Skeletal muscle satellite cell (primary cell): Measurements from ENCODE around the gene HACE1.
"Not testable (repeated sequence)": the region's sequence is repeated elsewhere in the genome, so short reads cannot be mapped to it uniquely, and the experiment has no call there.

Experiments
- H3K27me3 ChIP-seq: 2 replicates; pipeline ENCODE4 v1.7.0; 2013; ENCODE audit warnings: low read length; ENCODE audit not compliant: control insufficient read depth, insufficient read depth
- H3K36me3 ChIP-seq: 2 replicates; pipeline ENCODE4 v1.7.0; 2013; ENCODE audit warnings: mild to moderate bottlenecking, control low read depth, low read length; ENCODE audit not compliant: insufficient read depth
- H3K4me1 ChIP-seq: 2 replicates; pipeline ENCODE4 v1.7.0; 2013; ENCODE audit warnings: low read length; ENCODE audit not compliant: control insufficient read depth, insufficient read depth
- H3K4me2 ChIP-seq: 2 replicates; pipeline ENCODE4 v1.7.0; 2013; ENCODE audit warnings: mild to moderate bottlenecking, low read length
- H3K4me3 ChIP-seq: 2 replicates; pipeline ENCODE4 v1.7.0; 2013; ENCODE audit warnings: low read length
- H3K9ac ChIP-seq: 2 replicates; pipeline ENCODE4 v1.7.0; 2013; ENCODE audit warnings: mild to moderate bottlenecking, low read depth, low read length, moderate library complexity
- H3K9me3 ChIP-seq: replicated peaks from 2 replicates; pipeline ENCODE4 v1.7.0; 2013; ENCODE audit warnings: mild to moderate bottlenecking, control low read depth, low read length

HACE1 gene

DNA sequence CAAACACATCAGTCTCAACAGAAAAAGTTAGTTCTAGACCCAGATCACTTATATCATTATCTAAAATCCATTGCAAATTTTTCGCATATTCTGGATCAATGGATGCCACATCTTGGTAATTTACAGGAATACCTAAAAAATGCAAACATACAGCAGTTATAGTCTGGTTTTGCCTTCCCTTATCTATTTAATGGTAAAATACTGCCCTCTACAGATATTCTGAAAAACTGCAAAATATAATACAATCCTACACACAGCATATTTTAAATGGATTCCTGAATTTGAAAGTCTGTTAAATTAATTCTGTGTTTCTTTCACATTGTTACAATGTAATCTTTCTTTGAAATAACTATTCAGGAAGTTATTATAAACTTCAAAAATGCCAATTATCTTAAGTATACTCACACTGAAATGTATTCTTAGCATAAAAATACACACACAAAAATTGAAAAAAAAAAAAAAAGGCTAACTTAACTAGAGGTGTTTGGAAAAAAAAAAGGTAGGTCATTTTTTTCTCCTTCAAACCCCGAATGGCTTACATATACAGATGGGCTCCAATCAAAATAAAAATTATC is 88.4 kb downstream of the HACE1 start:
- Histone ChIP-seq H3K9ac (no peak overlapping the region), H3K4me3 (no peak overlapping the region), H3K36me3 (no peaks in the 10 kb centered on the region), H3K9me3 (no peaks in the 10 kb centered on the region), H3K4me2 (no peak overlapping the region), H3K4me1 (no peaks in the 10 kb centered on the region), H3K27me3 (no peaks in the 10 kb centered on the region)

GRCh38 chr6:104768906-104769305 is 90.8 kb downstream of the HACE1 start:
- Histone ChIP-seq H3K9me3 (no peaks in the 10 kb centered on the region), H3K36me3 (peaks cover 5% of the 10 kb centered on the region), H3K4me2 (no peak overlapping the region), H3K4me3 (no peak overlapping the region), H3K9ac (no peak overlapping the region), H3K4me1 (no peaks in the 10 kb centered on the region), H3K27me3 (no peaks in the 10 kb centered on the region)

- H3K4me1 ChIP-seq, result no peaks in the 10 kb centered on the region
- no peaks in the 10 kb centered on the region for H3K9me3 ChIP-seq
- no peak overlapping the region for H3K4me2 ChIP-seq
- H3K36me3 ChIP-seq, result peaks cover 5% of the 10 kb centered on the region
- no peaks in the 10 kb centered on the region for H3K27me3 ChIP-seq
- no peak overlapping the region for H3K4me3 ChIP-seq
- no peak overlapping the region for H3K9ac ChIP-seq
Measured at GRCh38 chr6:104766595-104766994, 93.1 kb downstream of the HACE1 start.

DNA sequence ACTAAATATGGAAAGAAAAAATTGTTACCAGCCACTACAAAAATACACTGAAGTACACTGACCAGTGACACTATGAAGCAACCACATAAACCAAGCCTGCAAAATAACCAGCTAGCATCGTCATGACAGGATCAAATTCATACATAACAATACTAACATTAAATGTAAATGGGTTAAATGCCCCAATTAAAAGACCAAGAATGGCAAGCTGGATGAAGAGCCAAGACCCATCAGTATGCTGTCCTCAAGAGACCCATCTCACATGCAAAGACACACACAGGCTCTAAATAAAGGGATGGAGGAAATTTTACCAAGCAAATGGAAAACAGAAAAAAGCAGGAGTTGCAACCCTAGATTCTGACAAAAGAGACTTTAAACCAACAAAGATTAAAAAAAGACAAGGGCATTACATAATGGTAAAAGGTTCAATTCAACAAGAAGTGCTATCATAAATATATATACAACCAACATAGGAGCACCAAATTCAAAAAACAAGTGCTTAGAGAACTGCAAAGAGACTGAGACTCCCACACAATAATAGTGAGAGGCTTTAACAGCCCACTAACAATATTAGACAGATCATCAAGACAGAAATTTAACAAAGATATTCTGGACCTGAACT is 104.8 kb downstream of the HACE1 start:
- Histone ChIP-seq H3K9ac (no peak overlapping the region), H3K36me3 (peaks cover 5% of the 10 kb centered on the region), H3K4me3 (no peak overlapping the region), H3K4me1 (no peaks in the 10 kb centered on the region), H3K27me3 (no peaks in the 10 kb centered on the region), H3K4me2 (no peak overlapping the region), H3K9me3 (no peaks in the 10 kb centered on the region)

GRCh38 chr6:104753251-104753650 is 106.5 kb downstream of the HACE1 start:
- H3K9me3 ChIP-seq, result no peaks in the 10 kb centered on the region
- no peak overlapping the region for H3K4me3 ChIP-seq
- H3K4me1 ChIP-seq, result no peaks in the 10 kb centered on the region
- H3K27me3 ChIP-seq, result no peaks in the 10 kb centered on the region
- peaks cover 5% of the 10 kb centered on the region for H3K36me3 ChIP-seq
- H3K4me2 ChIP-seq, result no peak overlapping the region
- no peak overlapping the region for H3K9ac ChIP-seq

GRCh38 chr6:104750449-104750848 is 109.3 kb downstream of the HACE1 start:
- Histone ChIP-seq H3K36me3 (peaks cover 5% of the 10 kb centered on the region), H3K4me3 (no peak overlapping the region), H3K27me3 (no peaks in the 10 kb centered on the region), H3K4me1 (no peaks in the 10 kb centered on the region), H3K9me3 (no peaks in the 10 kb centered on the region), H3K4me2 (no peak overlapping the region), H3K9ac (no peak overlapping the region)

GRCh38 chr6:104739124-104739523 is 120.6 kb downstream of the HACE1 start:
- H3K4me1 ChIP-seq, H3K4me2 ChIP-seq, H3K4me3 ChIP-seq, H3K36me3 ChIP-seq, H3K27me3 ChIP-seq, H3K9ac ChIP-seq, H3K9me3 ChIP-seq: not testable (repeated sequence)

GRCh38 chr6:104737567-104737966 is 122.2 kb downstream of the HACE1 start:
- H3K9me3 ChIP-seq, H3K4me1 ChIP-seq, H3K4me3 ChIP-seq, H3K4me2 ChIP-seq, H3K36me3 ChIP-seq, H3K9ac ChIP-seq, H3K27me3 ChIP-seq: not testable (repeated sequence)

DNA sequence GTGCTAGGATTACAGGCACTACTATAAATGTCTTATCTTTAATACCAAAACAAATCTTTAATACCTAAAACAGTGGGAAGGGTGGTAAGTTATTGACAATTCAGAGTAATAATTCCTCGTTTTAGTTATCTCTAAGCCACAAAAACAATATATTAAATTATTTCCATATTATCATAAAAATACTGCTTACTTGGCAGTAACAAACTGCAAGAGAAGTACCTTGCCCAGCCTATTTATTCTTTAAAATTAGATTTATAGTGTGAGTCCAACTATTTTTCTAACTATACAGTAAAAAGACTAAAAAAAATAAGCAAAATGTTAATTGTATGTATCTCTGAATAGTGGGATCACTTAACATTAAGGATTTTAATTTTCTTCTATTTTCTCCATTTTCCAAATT is 123.2 kb downstream of the HACE1 start:
- Histone ChIP-seq H3K27me3 (no peaks in the 10 kb centered on the region), H3K4me3 (no peak overlapping the region), H3K4me1 (no peaks in the 10 kb centered on the region), H3K9me3 (no peaks in the 10 kb centered on the region), H3K9ac (no peak overlapping the region), H3K36me3 (no peaks in the 10 kb centered on the region), H3K4me2 (no peak overlapping the region)

DNA sequence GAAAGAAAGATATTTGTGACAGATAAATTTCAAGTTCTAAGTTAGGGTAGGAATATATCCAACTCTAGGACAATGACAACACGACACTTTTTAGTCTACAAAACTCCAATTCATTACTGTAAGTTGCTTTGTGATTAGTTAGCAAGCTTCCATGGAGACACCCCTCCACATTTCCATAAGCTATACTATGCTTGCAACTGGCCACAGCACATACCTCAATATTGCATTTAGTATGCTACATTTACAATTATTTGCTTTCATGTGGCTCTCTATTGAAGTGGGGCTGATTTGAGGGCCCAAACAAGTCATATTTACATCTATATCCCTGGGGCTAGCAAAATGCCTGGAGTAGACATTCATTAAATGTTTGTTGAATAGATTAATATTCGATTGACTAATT is 129.3 kb downstream of the HACE1 start:
- no peak overlapping the region for H3K4me3 ChIP-seq
- no peaks in the 10 kb centered on the region for H3K4me1 ChIP-seq
- H3K4me2 ChIP-seq, result no peak overlapping the region
- no peaks in the 10 kb centered on the region for H3K9me3 ChIP-seq
- no peaks in the 10 kb centered on the region for H3K36me3 ChIP-seq
- no peaks in the 10 kb centered on the region for H3K27me3 ChIP-seq
- no peak overlapping the region for H3K9ac ChIP-seq

- Histone ChIP-seq H3K36me3 (no peaks in the 10 kb centered on the region), H3K4me3 (no peak overlapping the region), H3K4me2 (no peak overlapping the region), H3K9me3 (no peaks in the 10 kb centered on the region), H3K27me3 (no peaks in the 10 kb centered on the region), H3K9ac (no peak overlapping the region), H3K4me1 (no peaks in the 10 kb centered on the region)
Measured at GRCh38 chr6:104729433-104729832, 130.3 kb downstream of the HACE1 start.

DNA sequence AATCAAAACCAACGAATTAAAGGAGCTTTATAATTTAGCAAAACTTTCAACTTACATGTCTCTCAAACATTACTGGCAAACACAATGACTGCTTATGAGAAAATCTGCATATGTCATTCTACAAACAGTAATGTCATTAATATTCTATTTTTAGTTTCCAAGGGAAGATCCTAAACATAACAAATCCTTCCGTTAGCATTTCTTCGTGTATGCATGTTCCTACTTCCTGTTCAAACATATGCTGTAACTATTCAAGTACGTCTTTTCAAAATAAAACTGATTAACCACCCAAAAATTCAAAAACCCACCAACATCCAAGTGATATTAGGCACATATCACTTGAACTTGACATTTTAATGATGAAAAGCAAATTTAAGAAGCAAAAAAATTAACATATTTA is 131.3 kb downstream of the HACE1 start:
- no peaks in the 10 kb centered on the region for H3K9me3 ChIP-seq
- no peak overlapping the region for H3K4me3 ChIP-seq
- H3K4me2 ChIP-seq, result no peak overlapping the region
- H3K27me3 ChIP-seq, result no peaks in the 10 kb centered on the region
- no peaks in the 10 kb centered on the region for H3K36me3 ChIP-seq
- H3K4me1 ChIP-seq, result no peaks in the 10 kb centered on the region
- H3K9ac ChIP-seq, result no peak overlapping the region
